Pancreas (tissue), 10 donors: ENCODE data around the gene FOXP4. TPM values are rescaled to one million over a fixed set of nuclear protein-coding genes. Genes with fewer than 3 reads are reported as not detected.

ENCODE experiments used
- ATAC-seq, 4 donors: fragments of 200-7000 bp; cut with Tn5 transposase; one replicate each; pipeline versions ENCODE4 v1.8.0 to v1.9.1; 2020; ENCODE audit warnings: mild to moderate bottlenecking in 4 of 4, moderate library complexity in 4 of 4
- DNase-seq, 6 donors: peaks; one replicate each; pipeline ENCODE4 v3.0.0-alpha.2; 2020
- FAIRE-seq: peaks from 2 replicates; lab custom pipeline; 2012; peaks lifted over from hg19 to GRCh38; lab: Jason Lieb, UNC
- H3K27ac ChIP-seq, 4 donors: fragments of 200-600 bp; sonication (generic); 1 replicate in 3 of 4; 2 replicates in 1 of 4; pipeline versions ENCODE4 v1.5.0 to v1.8.0; 2020
- H3K27me3 ChIP-seq, 4 donors: fragments of 200-600 bp; one replicate each; pipeline ENCODE4 v1.8.0; 2021
- H3K36me3 ChIP-seq, 3 donors: fragments of 200-600 bp; sonication (generic) in 1 of 3; one replicate each; pipeline versions ENCODE4 v1.5.0 to v1.8.0; 2020 to 2021
- H3K4me1 ChIP-seq, 3 donors: fragments of 200-600 bp; one replicate each; pipeline ENCODE4 v1.8.0; 2021
- H3K4me3 ChIP-seq, 4 donors: fragments of 200-600 bp; sonication (generic) in 2 of 4; one replicate each; pipeline versions ENCODE4 v1.5.0 to v1.8.0; 2020 to 2021
- H3K9me3 ChIP-seq, 4 donors: fragments of 200-600 bp; one replicate each; pipeline ENCODE4 v1.8.0; 2021
- WGBS, 2 donors: extraction: QIAGEN DNeasy Blood & Tissue Kit; methylation state at CpG; one replicate each; pipeline ENCODE4 v1.1.7; 2013; 5-methylcytosine and 5-hydroxymethylcytosine counted together
- intact Hi-C, 3 donors: fragments of 100-400 bp; cut with DNase I; formaldehyde crosslinking; loops; one replicate each; pipeline versions ENCODE4 v1.11.1 to v1.14.2; 2022
- polyA plus RNA-seq, 2 donors: library from polyadenylated mRNA; stranded (reverse); fragments of 200-250 nt; gene quantifications; one replicate each; pipeline ENCODE4 v1.2.3, GENCODE V29; 2013
- total RNA-seq, 6 donors: library from RNA; stranded (reverse); fragmentation: NEBNext Ultra II Directional in 4 of 6; extraction: Animal tissue kit (Norgen Biotek cat#: 25700) in 4 of 6; gene quantifications; one replicate each; pipeline versions ENCODE4 v1.2.1 to v1.2.4, GENCODE V29; 2021 to 2023
- TF ChIP-seq, protein P1 (sequence below), 4 donors: fragments of 200-600 bp; sonication (generic) in 3 of 4; IDR thresholded peaks; one replicate each; pipeline versions ENCODE4 v1.5.0 to v1.8.0; 2021; ENCODE audit warnings: antibody characterized with exemption in 4 of 4
- donor health status: healthy with polysubstance abuse.
- donor health status: DM: no; HTN: no; CAD: no; lungs with moderate emphysema.
- donor health status: DM: no; HTN: no; CAD: no.
- donor health status: control.
- donor health status: control.
- donor health status: Bipolar disorder and iron deficiency.
- donor health status: DM: yes; HTN: yes; CAD: no.
- donor health status: DM: no; HTN: no; CAD: no.
- donor health status: DM: no; HTN: no; CAD: no.
- donor health status: DM: yes; HTN: yes; CAD: no.

Gene FOXP4
- total and polyA plus RNA-seq, 8 donors, result 23.1 to 29.3 (median 26.3) TPM

DNA sequence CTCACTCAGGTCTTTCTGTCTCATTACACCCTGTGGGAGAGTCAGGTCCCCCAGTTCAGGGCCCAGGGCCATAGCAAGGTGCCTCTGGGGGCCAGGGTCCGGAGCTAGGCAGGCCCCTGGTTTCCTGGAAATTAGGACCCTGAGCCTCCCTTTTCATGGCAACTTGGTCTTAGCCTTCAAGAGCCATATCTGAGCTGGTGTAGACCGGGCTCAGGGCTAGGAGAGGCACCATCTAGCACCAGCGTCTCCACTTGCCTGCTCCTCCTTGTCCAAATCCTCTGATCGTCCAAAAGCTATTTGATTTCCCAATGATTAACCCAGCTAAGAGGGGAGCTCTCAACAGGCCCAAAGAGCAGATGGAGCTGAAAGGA, 97.7 kb downstream of the FOXP4 start:
- TF ChIP-seq, protein P1, sequence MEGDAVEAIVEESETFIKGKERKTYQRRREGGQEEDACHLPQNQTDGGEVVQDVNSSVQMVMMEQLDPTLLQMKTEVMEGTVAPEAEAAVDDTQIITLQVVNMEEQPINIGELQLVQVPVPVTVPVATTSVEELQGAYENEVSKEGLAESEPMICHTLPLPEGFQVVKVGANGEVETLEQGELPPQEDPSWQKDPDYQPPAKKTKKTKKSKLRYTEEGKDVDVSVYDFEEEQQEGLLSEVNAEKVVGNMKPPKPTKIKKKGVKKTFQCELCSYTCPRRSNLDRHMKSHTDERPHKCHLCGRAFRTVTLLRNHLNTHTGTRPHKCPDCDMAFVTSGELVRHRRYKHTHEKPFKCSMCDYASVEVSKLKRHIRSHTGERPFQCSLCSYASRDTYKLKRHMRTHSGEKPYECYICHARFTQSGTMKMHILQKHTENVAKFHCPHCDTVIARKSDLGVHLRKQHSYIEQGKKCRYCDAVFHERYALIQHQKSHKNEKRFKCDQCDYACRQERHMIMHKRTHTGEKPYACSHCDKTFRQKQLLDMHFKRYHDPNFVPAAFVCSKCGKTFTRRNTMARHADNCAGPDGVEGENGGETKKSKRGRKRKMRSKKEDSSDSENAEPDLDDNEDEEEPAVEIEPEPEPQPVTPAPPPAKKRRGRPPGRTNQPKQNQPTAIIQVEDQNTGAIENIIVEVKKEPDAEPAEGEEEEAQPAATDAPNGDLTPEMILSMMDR (IDR thresholded peaks at IDR 0.05), result no peak
- DNase-seq (no peak), FAIRE-seq (no peak), ATAC-seq (no peak)
- 91 to 92% methylated on average over 4 of the region's 4 CpGs for WGBS, 2 donors
- H3K9me3 ChIP-seq, result no peaks in the 10 kb centered on the region
- intact Hi-C loops, result no loop called here
- no peaks in the 10 kb centered on the region for H3K4me1 ChIP-seq
- H3K4me3 ChIP-seq, result no peak overlapping the region
- no peaks in the 10 kb centered on the region for H3K27me3 ChIP-seq
- H3K27ac ChIP-seq, result no peak overlapping the region
- H3K36me3 ChIP-seq, result no peaks in the 10 kb centered on the region

DNA sequence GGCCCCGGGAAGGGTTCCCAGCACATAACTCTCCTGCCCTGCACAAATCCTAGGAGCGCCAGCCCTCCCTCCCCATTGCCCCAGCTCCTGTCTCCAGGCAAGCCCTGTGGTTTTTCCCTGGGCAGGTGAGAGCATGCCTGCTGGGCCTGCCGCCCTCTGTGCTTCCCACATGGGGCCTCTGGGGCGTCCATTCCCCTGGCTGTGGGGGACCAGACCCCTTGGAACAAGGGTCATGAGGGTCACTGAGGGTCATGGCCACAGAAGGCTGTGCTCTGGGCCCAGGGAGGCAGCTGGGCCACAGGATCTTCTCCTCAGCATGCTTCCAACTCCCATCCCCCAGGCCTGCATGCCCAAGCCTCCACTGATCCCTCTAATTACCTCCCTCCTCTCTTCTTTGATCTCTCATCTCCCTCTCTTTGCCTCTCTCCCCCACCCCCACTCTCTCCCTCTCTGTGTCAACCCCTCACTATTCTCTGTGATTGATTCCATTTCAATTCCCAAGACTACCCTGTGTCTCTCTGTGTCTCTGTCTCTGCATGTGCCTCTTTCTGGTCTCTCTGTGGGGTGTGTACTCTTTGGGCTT, 98.2 kb downstream of the FOXP4 start:
- FAIRE-seq, result no peak
- no peak for ATAC-seq
- DNase-seq, result no peak
- Histone ChIP-seq H3K4me3 (no peak overlapping the region), H3K27ac (no peak overlapping the region), H3K9me3 (no peaks in the 10 kb centered on the region), H3K27me3 (no peaks in the 10 kb centered on the region), H3K4me1 (no peaks in the 10 kb centered on the region), H3K36me3 (no peaks in the 10 kb centered on the region)
- TF ChIP-seq, protein P1 (IDR thresholded peaks at IDR 0.05), result no peak
- intact Hi-C loops, result no loop called here
- WGBS, 2 donors, result 82 to 94% methylated on average over 4 of the region's 4 CpGs

DNA sequence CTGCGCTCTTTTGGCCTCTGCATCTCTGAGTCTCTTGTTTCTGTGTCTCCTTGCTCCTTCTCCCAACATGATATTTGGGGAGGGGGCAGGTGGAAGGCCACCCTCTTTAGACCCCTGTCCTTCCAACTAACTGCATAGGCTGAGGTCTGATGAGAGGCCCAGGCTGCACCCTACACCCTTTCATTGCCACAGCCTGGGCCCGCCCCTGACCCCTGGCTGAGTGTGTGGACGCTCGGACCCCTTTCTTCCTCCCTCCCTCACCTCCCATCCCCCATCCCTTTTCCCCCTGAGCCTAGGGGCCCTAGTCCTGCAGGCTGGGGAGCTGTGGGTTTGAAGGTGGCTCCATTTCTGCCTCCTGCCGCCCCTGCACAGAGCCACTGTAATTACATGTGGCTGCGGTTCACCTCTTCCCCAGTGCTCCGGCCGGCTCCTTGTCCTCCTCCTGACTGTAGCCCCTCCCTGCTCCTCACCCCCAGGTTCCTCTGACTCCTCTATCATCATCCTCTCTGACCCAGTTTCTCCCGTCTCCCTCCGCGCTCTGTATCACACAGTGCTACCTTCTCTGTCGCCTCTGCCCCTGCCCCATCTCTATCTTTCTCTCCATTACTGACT, 98.9 kb downstream of the FOXP4 start:
- Histone ChIP-seq H3K9me3 (no peaks in the 10 kb centered on the region), H3K36me3 (no peaks in the 10 kb centered on the region), H3K27ac (no peak overlapping the region), H3K4me3 (no peak overlapping the region), H3K27me3 (no peaks in the 10 kb centered on the region), H3K4me1 (no peaks in the 10 kb centered on the region)
- DNase-seq (no peak), FAIRE-seq (no peak), ATAC-seq (no peak)
- intact Hi-C loops, result no loop called here
- TF ChIP-seq, protein P1 (IDR thresholded peaks at IDR 0.05), result no peak
- 82 to 85% methylated on average over 12 of the region's 12 CpGs for WGBS, 2 donors

DNA sequence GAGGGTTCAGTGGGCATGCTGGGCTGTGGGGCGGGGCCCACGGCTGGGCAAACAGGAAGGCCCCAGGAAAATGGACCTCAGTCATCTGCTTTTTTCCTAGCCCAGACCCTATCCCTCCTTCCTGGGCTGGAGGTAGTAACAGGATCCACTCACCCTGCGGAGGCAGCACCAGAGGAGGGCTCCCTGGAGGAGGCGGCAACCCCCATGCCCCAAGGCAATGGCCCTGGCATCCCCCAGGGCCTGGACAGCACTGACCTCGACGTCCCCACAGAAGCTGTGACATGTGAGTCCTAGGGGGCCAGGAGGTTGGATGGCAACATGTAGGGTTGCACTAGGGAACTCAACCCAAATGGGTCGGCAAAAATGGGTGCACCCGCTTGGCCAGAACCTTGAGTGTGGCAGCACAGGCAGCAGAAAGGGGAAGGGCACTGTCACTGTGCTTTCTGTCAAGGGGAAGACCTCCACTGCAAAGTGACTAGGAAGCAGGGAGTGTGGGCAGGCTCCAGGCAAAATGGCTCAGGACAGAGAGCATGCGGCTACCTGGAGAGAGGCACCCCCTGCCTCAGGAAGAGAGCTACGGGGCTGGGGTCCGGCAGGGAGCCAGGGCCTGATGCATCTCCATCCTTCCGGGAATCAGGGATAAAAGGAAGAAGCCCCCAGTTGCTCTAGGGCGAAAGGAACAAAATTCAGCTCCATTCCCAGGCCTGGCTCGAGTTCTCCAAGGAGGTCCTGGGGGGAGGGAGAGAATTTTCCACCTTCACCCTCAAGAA, 100.0 kb downstream of the FOXP4 start:
- DNase-seq, result no peak

More for the DNA sequence above, 100.0 kb downstream of the FOXP4 start:
- Histone ChIP-seq H3K36me3 (no peaks in the 10 kb centered on the region), H3K4me1 (no peaks in the 10 kb centered on the region), H3K27me3 (no peaks in the 10 kb centered on the region), H3K27ac (no peak overlapping the region), H3K9me3 (no peaks in the 10 kb centered on the region), H3K4me3 (no peak overlapping the region)
- WGBS, 2 donors, result 74 to 80% methylated on average over 14 of the region's 14 CpGs
- intact Hi-C loops, result no loop called here
- ATAC-seq, result no peak
- TF ChIP-seq, protein P1 (IDR thresholded peaks at IDR 0.05), result no peak
- FAIRE-seq, result no peak
